IMR-90 (cell line): ENCODE measurements around the gene PAK6. TPM values are rescaled to one million over a fixed set of nuclear protein-coding genes. Genes with fewer than 3 reads are reported as not detected.
A peak's percentile ranks its signal among the peaks of the same experiment; 100 is the strongest.

Experiments used
- ATAC-seq: fragments of 200-7000 bp; cut with Tn5 transposase; 2 replicates; pipeline ENCODE4 v1.9.1; 2020; ENCODE audit warnings: low read depth, mild to moderate bottlenecking, moderate library complexity
- BruUV-seq: library from RNA; stranded (reverse); fragments of 400-500 nt; replicated peaks from 2 replicates; lab custom pipeline; 2021; lab: Mats Ljungman, UMichigan
- CTCF ChIA-PET: fragments of 300-600 bp; formaldehyde crosslinking; extraction: SDS; loops from one replicate; lab custom pipeline; 2021; ENCODE audit warnings: antibody characterized with exemption; lab: Yijun Ruan, JAX
- POLR2A ChIA-PET: fragments of 300-600 bp; sonication (Branson Sonifier 250); formaldehyde crosslinking; loops from one replicate; lab custom pipeline; 2022; ENCODE audit warnings: antibody characterized with exemption; ENCODE audit not compliant: unreplicated experiment; lab: Charles Lee
- DNase-seq: peaks from one replicate; pipeline ENCODE4 v3.0.0; 2013
- H2AFZ ChIP-seq: replicated peaks from 2 replicates; pipeline ENCODE3; 2013; ENCODE audit warnings: low read length, mild to moderate bottlenecking; ENCODE audit not compliant: poor library complexity
- H2AK5ac ChIP-seq: 2 replicates; pipeline ENCODE4 v1.6.1; 2013; ENCODE audit warnings: low read depth, low read length, inconsistent platforms
- H2AK9ac ChIP-seq: replicated peaks from 2 replicates; pipeline ENCODE3; 2013; ENCODE audit warnings: mild to moderate bottlenecking, low read depth, low read length, moderate library complexity; ENCODE audit not compliant: poor library complexity
- H2BK120ac ChIP-seq: 2 replicates; pipeline ENCODE4 v1.6.1; 2013; ENCODE audit warnings: low read depth, low read length, inconsistent platforms
- H2BK15ac ChIP-seq: 3 replicates; pipeline ENCODE4 v1.6.1; 2013; ENCODE audit warnings: low read depth, low read length, inconsistent platforms
- H2BK20ac ChIP-seq: 2 replicates; pipeline ENCODE4 v1.6.1; 2013; ENCODE audit warnings: low read depth, mild to moderate bottlenecking, inconsistent platforms, low read length, moderate library complexity
- H2BK5ac ChIP-seq: 2 replicates; pipeline ENCODE4 v1.6.1; 2013; ENCODE audit warnings: mild to moderate bottlenecking, low read depth, low read length, inconsistent platforms; ENCODE audit not compliant: poor library complexity, severe bottlenecking
- H3K14ac ChIP-seq: replicated peaks from 2 replicates; pipeline ENCODE4 v1.6.1; 2013; ENCODE audit warnings: low read depth, low read length, inconsistent platforms
- H3K18ac ChIP-seq: 2 replicates; pipeline ENCODE4 v1.6.1; 2013; ENCODE audit warnings: low read depth, low read length, control low read depth
- H3K23ac ChIP-seq: 2 replicates; pipeline ENCODE4 v1.6.1; 2013; ENCODE audit warnings: low read depth, low read length, inconsistent platforms
- H3K27ac ChIP-seq: 2 replicates; pipeline ENCODE4 v1.5.1; 2013; ENCODE audit warnings: mild to moderate bottlenecking, control low read depth, low read length; ENCODE audit not compliant: insufficient read depth
- H3K27me3 ChIP-seq: 2 replicates; pipeline ENCODE4 v1.6.1; 2013; ENCODE audit warnings: low read length; ENCODE audit not compliant: control insufficient read depth, insufficient read depth
- H3K36me3 ChIP-seq: 2 replicates; pipeline ENCODE4 v1.6.1; 2013; ENCODE audit warnings: low read length, mixed read lengths; ENCODE audit not compliant: control insufficient read depth, insufficient read depth
- H3K4ac ChIP-seq: 2 replicates; pipeline ENCODE4 v1.6.1; 2013; ENCODE audit warnings: low read depth, low read length, inconsistent platforms
- H3K4me1 ChIP-seq: 2 replicates; pipeline ENCODE4 v1.6.1; 2013; ENCODE audit warnings: low read length, mixed read lengths; ENCODE audit not compliant: control insufficient read depth, insufficient read depth
- H3K4me2 ChIP-seq: 2 replicates; pipeline ENCODE4 v1.6.1; 2013; ENCODE audit warnings: low read depth, mild to moderate bottlenecking, control low read depth, low read length, moderate library complexity
- H3K4me3 ChIP-seq: 2 replicates; pipeline ENCODE4 v1.5.1; 2013; ENCODE audit warnings: low read depth, mild to moderate bottlenecking, control low read depth, low read length, moderate library complexity; ENCODE audit not compliant: insufficient read depth
- H3K56ac ChIP-seq: 2 replicates; pipeline ENCODE4 v1.6.1; 2013; ENCODE audit warnings: low read length, inconsistent platforms; ENCODE audit not compliant: insufficient read depth; ENCODE audit errors: extremely low read depth
- H3K79me1 ChIP-seq, 2 experiments: 2 replicates each; pipeline ENCODE4 v1.6.1; 2013; ENCODE audit warnings: low read length in 2 of 2, inconsistent platforms in 1 of 2, low read depth in 1 of 2
- H3K9ac ChIP-seq: 2 replicates; pipeline ENCODE4 v1.6.1; 2013; ENCODE audit warnings: low read depth, low read length, control low read depth
- H3K9me1 ChIP-seq: 2 replicates; pipeline ENCODE4 v1.6.1; 2013; ENCODE audit warnings: low read length, inconsistent platforms; ENCODE audit not compliant: insufficient read depth
- H3K9me3 ChIP-seq: 2 replicates; pipeline ENCODE4 v1.6.1; 2013; ENCODE audit warnings: low read length; ENCODE audit not compliant: control insufficient read depth, insufficient read depth
- H4K20me1 ChIP-seq: 2 replicates; pipeline ENCODE4 v1.6.1; 2013; ENCODE audit warnings: low read length, inconsistent platforms; ENCODE audit not compliant: insufficient read depth
- H4K5ac ChIP-seq: 2 replicates; pipeline ENCODE4 v1.6.1; 2013; ENCODE audit warnings: mild to moderate bottlenecking, low read depth, low read length, control low read depth
- H4K8ac ChIP-seq, 2 experiments: 2 replicates each; pipeline ENCODE4 v1.6.1; 2013; ENCODE audit warnings: low read depth in 2 of 2, low read length in 2 of 2, control low read depth in 1 of 2, inconsistent platforms in 1 of 2
- H4K91ac ChIP-seq: 2 replicates; pipeline ENCODE4 v1.6.1; 2013; ENCODE audit warnings: low read depth, low read length, inconsistent platforms; ENCODE audit not compliant: insufficient read depth
- CHD1 ChIP-seq: IDR thresholded peaks from 2 replicates; pipeline ENCODE4 v1.6.1; 2012; ENCODE audit warnings: low read depth, low read length, improper control_type of control experiment
- FOS ChIP-seq: fragments of 150-350 bp; IDR thresholded peaks from 2 replicates; pipeline ENCODE4 v1.6.1; 2016; ENCODE audit warnings: low read depth, low read length
- MAZ ChIP-seq: IDR thresholded peaks from 2 replicates; pipeline ENCODE4 v1.6.1; 2012; ENCODE audit warnings: low read depth, mild to moderate bottlenecking, low read length, improper control_type of control experiment, moderate library complexity, borderline replicate concordance
- WGBS, 2 experiments: methylation state at CpG; one replicate each; pipeline versions ENCODE4 v1.1.5 to v1.1.7; 2013; ENCODE audit warnings: missing lambda C conversion rate in 2 of 2; ENCODE audit not compliant: insufficient read length in 1 of 2; ENCODE audit errors: extremely low coverage in 2 of 2; 5-methylcytosine and 5-hydroxymethylcytosine counted together
- dilution Hi-C: fragments of 300-500 bp; cut with HindIII; formaldehyde crosslinking; loops from one replicate; pipeline ENCODE4 v1.14.3; 2018; ENCODE audit warnings: low sequenced_read_pairs; ENCODE audit not compliant: unreplicated experiment
- in situ Hi-C: fragments of 300-500 bp; cut with MboI; formaldehyde crosslinking; loops from 3 replicates; pipeline ENCODE4 v1.14.3; 2019; ENCODE audit warnings: low sequenced_read_pairs, inconsistent platforms, mixed read lengths
- intact Hi-C: fragments of 100-400 bp; cut with micrococcal nuclease; formaldehyde crosslinking; loops from 2 replicates; pipeline ENCODE4 v1.10.0; 2022
- polyA plus RNA-seq, 3 experiments: library from polyadenylated mRNA; depleted of rRNA; stranded (reverse); fragments of >200 nt; gene quantifications; 2 replicates each; pipeline ENCODE4 v1.2.3, GENCODE V29; 2012; ENCODE audit warnings: low replicate concordance in 1 of 3
- total RNA-seq: library from RNA; depleted of rRNA; stranded (reverse); fragments of >200 nt; gene quantifications from 2 replicates; pipeline ENCODE4 v1.2.3, GENCODE V29; 2012

PAK6 gene
- total and polyA plus RNA-seq, 2 of the 4 experiments (the other 2 are of a cell fraction) = 0.21 TPM; not detected in 1

DNA sequence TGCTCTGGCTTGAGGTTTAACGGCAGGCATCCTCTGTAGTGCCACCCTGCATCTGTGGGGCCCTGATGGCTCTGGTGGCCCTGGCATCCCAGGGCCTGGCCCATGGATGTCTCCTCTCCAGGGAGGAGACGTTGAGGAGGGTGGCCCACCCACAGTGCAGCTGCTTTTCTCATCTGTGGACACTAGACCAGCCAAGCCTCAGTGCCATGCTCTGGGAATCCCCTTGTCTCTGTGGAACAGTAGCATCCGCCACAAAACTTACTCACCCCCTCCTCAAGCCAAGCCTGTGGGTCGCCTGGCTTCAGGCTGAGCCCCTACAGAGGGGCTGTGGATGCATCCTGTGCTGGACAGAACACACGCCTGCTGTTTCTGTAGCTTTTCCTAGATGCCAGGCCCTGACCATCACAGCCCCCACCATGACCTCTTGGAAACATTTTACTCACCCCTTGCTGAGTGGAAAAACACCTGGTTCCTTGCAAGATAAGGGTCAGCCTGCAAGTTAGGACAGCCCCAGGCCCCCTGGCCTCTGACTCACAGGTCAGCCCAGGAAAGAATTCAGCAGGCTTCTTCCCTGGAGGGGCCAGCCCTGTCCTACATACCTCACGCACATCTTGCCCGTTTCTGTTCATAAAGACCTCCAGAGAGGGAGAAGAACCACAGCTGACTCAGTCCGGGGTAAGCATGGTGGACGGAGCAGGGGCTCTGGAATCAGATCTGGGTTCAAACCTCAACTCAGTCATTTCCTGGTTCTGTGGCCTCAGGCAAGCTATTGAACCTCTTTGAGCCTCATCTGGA, 19.0 kb downstream of the PAK6 start:
- peak; percentile 33 for DNase-seq
- 67% methylated on average over 1 of the region's 9 CpGs; no CpG with 5 or more reads in 1 of the 2 experiments for WGBS, 2 experiments
- H3K27ac ChIP-seq = no peak overlapping the region
- ChIA-PET POLR2A (no interaction called here), CTCF (no interaction called here)
- H3K23ac ChIP-seq = 0 out of 2 replicates have a peak overlapping the region, but pooled peaks have one; percentile 7
- peak overlapping the region; percentile 66 for H2AFZ ChIP-seq
- no peak overlapping the region for H4K5ac ChIP-seq
- no peak overlapping the region for H4K91ac ChIP-seq
- no peak overlapping the region for H2BK5ac ChIP-seq
- peaks cover 4% of the 10 kb centered on the region; the same call in 1 of the 2 replicates for H3K4me1 ChIP-seq
- no peak overlapping the region for H3K56ac ChIP-seq
- peaks cover 27% of the 10 kb centered on the region for H3K27me3 ChIP-seq
- H3K36me3 ChIP-seq = no peaks in the 10 kb centered on the region
- no peak overlapping the region for H3K4me3 ChIP-seq
- H3K4me2 ChIP-seq = no peak overlapping the region
- H3K14ac ChIP-seq = no peak overlapping the region
- H2BK20ac ChIP-seq = no peak overlapping the region
- no peak overlapping the region for H3K4ac ChIP-seq
- in situ Hi-C loops = no loop called here
- H2BK120ac ChIP-seq = peak overlapping the region; percentile 13; the same call in 1 of the 2 replicates
- TF ChIP-seq CHD1 = no peak
- no peak for TF ChIP-seq FOS
- no peak for TF ChIP-seq MAZ
- peaks cover 7% of the 10 kb centered on the region; the same call in 1 of the 2 replicates for H3K9me1 ChIP-seq
- dilution Hi-C loops = no loop called here
- ATAC-seq = no peak
- H3K18ac ChIP-seq = no peak overlapping the region
- intact Hi-C loops = no loop called here
- H4K8ac ChIP-seq = no peak overlapping the region
- H4K20me1 ChIP-seq = no peaks in the 10 kb centered on the region
- no peaks in the 10 kb centered on the region for H3K9me3 ChIP-seq
- peak overlapping the region; percentile 50 for H2AK9ac ChIP-seq
- H3K79me1 ChIP-seq = no peaks in the 10 kb centered on the region
- H2AK5ac ChIP-seq = no peak overlapping the region
- no peak overlapping the region for H3K9ac ChIP-seq
- BruUV-seq = no TSS peak
- H2BK15ac ChIP-seq = no peak overlapping the region; the same call in 2 of the 3 replicates
